OCI-LY1 (cell line): ENCODE results near the gene ATP4A.
A peak's percentile ranks its signal among the peaks of the same experiment; 100 is the strongest.

Experiments
- H2AFZ ChIP-seq: fragments of 200-600 bp; sonication (generic), shearing (Covaris generic); 2 replicates; pipeline ENCODE4 v1.6.0; 2014; ENCODE audit warnings: antibody characterized with exemption, mild to moderate bottlenecking, low read length
- H3F3A ChIP-seq: fragments of 200-600 bp; sonication (generic), shearing (Covaris generic); 2 replicates; pipeline ENCODE4 v1.6.0; 2014; ENCODE audit warnings: mild to moderate bottlenecking, antibody characterized with exemption, low read length, moderate library complexity; ENCODE audit not compliant: insufficient read depth
- H3K27ac ChIP-seq: fragments of 200-600 bp; sonication (generic); 2 replicates; pipeline ENCODE4 v1.5.1; 2014; ENCODE audit warnings: low read length, mixed run types, mild to moderate bottlenecking, low read depth; ENCODE audit not compliant: poor library complexity, severe bottlenecking
- H3K27me3 ChIP-seq: fragments of 200-600 bp; sonication (generic); 2 replicates; pipeline ENCODE4 v1.6.0; 2014; ENCODE audit warnings: antibody characterized with exemption, mild to moderate bottlenecking, low read length, moderate library complexity; ENCODE audit not compliant: insufficient read depth
- H3K36me3 ChIP-seq: fragments of 200-600 bp; sonication (generic); 2 replicates; pipeline ENCODE4 v1.6.1; 2014; ENCODE audit warnings: mild to moderate bottlenecking, antibody characterized with exemption, low read length, moderate library complexity, mixed read lengths; ENCODE audit not compliant: insufficient read depth
- H3K4me1 ChIP-seq: fragments of 200-600 bp; sonication (generic); 2 replicates; pipeline ENCODE4 v1.5.1; 2014; ENCODE audit warnings: mild to moderate bottlenecking, low read length, moderate library complexity; ENCODE audit not compliant: insufficient read depth, severe bottlenecking
- H3K4me2 ChIP-seq: fragments of 200-600 bp; sonication (generic), shearing (Covaris generic); 2 replicates; pipeline ENCODE4 v1.6.1; 2014; ENCODE audit warnings: low read length
- H3K4me3 ChIP-seq: fragments of 200-600 bp; sonication (generic); 2 replicates; pipeline ENCODE4 v1.5.1; 2014; ENCODE audit warnings: low read length, low read depth, mild to moderate bottlenecking, mixed read lengths; ENCODE audit not compliant: poor library complexity, severe bottlenecking
- H3K79me2 ChIP-seq: fragments of 200-600 bp; shearing (Covaris generic); 2 replicates; pipeline ENCODE4 v1.6.1; 2016; ENCODE audit warnings: mixed run types, low read length, mixed read lengths; ENCODE audit not compliant: insufficient read depth
- H3K9ac ChIP-seq: fragments of 200-600 bp; sonication (generic), shearing (Covaris generic); 2 replicates; pipeline ENCODE4 v1.6.1; 2014; ENCODE audit warnings: mild to moderate bottlenecking, low read length, mixed read lengths
- H3K9me2 ChIP-seq: fragments of 200-600 bp; sonication (generic), shearing (Covaris generic); 2 replicates; pipeline ENCODE4 v1.6.1; 2014; ENCODE audit warnings: low read depth, mild to moderate bottlenecking, low read length, mixed read lengths
- H3K9me3 ChIP-seq: fragments of 200-600 bp; shearing (Covaris generic); 2 replicates; pipeline ENCODE4 v1.6.1; 2014; ENCODE audit warnings: low read length, mixed read lengths
- H4K20me1 ChIP-seq: fragments of 200-600 bp; sonication (generic), shearing (Covaris generic); 2 replicates; pipeline ENCODE4 v1.6.0; 2016; ENCODE audit warnings: mild to moderate bottlenecking, low read length; ENCODE audit not compliant: insufficient read depth
- CTCF ChIP-seq: fragments of 200-600 bp; sonication (generic), shearing (Covaris generic); IDR thresholded peaks from 2 replicates; pipeline ENCODE4 v1.5.1; 2017; ENCODE audit warnings: mild to moderate bottlenecking, antibody characterized with exemption, low read length, moderate library complexity, mixed read lengths
- EZH2 ChIP-seq: fragments of 200-600 bp; sonication (generic), shearing (Covaris generic); IDR thresholded peaks from 2 replicates; pipeline ENCODE4 v1.8.0; 2017; ENCODE audit warnings: borderline replicate concordance, mixed run types, mild to moderate bottlenecking, antibody characterized with exemption, low read length, moderate library complexity, mixed read lengths

ATP4A gene

GRCh38 chr19:35592226-35592625 is 28.8 kb upstream of the ATP4A start:
- H3K36me3 ChIP-seq, result no peaks in the 10 kb centered on the region
- no peaks in the 10 kb centered on the region for H3F3A ChIP-seq
- H3K9ac ChIP-seq, result no peak overlapping the region
- no peak overlapping the region for H2AFZ ChIP-seq
- H3K9me2 ChIP-seq, result no peaks in the 10 kb centered on the region
- no peaks in the 10 kb centered on the region for H3K79me2 ChIP-seq
- H3K27ac ChIP-seq, result no peak overlapping the region
- H3K4me1 ChIP-seq, result no peaks in the 10 kb centered on the region
- H3K9me3 ChIP-seq, result no peaks in the 10 kb centered on the region
- H3K4me2 ChIP-seq, result no peak overlapping the region
- no peak for TF ChIP-seq EZH2
- TF ChIP-seq CTCF, result peak; percentile 75
- no peak overlapping the region for H3K4me3 ChIP-seq
- H4K20me1 ChIP-seq, result no peaks in the 10 kb centered on the region
- no peaks in the 10 kb centered on the region for H3K27me3 ChIP-seq

- no peaks in the 10 kb centered on the region for H3K9me3 ChIP-seq
- H3K4me2 ChIP-seq, result no peak overlapping the region
- no peaks in the 10 kb centered on the region for H3K79me2 ChIP-seq
- H3K9ac ChIP-seq, result no peak overlapping the region
- H3K27ac ChIP-seq, result no peak overlapping the region
- no peaks in the 10 kb centered on the region for H4K20me1 ChIP-seq
- no peaks in the 10 kb centered on the region for H3K9me2 ChIP-seq
- H3K36me3 ChIP-seq, result no peaks in the 10 kb centered on the region; the same call in 1 of the 2 replicates
- H3K4me1 ChIP-seq, result no peaks in the 10 kb centered on the region
- H2AFZ ChIP-seq, result no peak overlapping the region
- H3K4me3 ChIP-seq, result no peak overlapping the region
- peaks cover 4% of the 10 kb centered on the region; the same call in 1 of the 2 replicates for H3K27me3 ChIP-seq
- TF ChIP-seq EZH2 (no peak), CTCF (no peak)
- H3F3A ChIP-seq, result no peaks in the 10 kb centered on the region
Observed at GRCh38 chr19:35590875-35591274, 27.4 kb upstream of the ATP4A start.

- no peak for TF ChIP-seq EZH2
- TF ChIP-seq CTCF, result no peak
- Histone ChIP-seq H2AFZ (no peak overlapping the region), H3K4me2 (no peak overlapping the region), H3K9me3 (no peaks in the 10 kb centered on the region), H3K27ac (no peak overlapping the region), H3K4me3 (no peak overlapping the region), H3K4me1 (no peaks in the 10 kb centered on the region), H3F3A (no peaks in the 10 kb centered on the region), H3K27me3 (peaks cover 5% of the 10 kb centered on the region; the same call in 1 of the 2 replicates), H3K36me3 (no peaks in the 10 kb centered on the region; the same call in 1 of the 2 replicates), H3K9me2 (no peaks in the 10 kb centered on the region), H3K79me2 (no peaks in the 10 kb centered on the region), H3K9ac (no peak overlapping the region), H4K20me1 (no peaks in the 10 kb centered on the region)
Observed at GRCh38 chr19:35587321-35587720, 23.9 kb upstream of the ATP4A start.
